DND-41 (cell line): Measurements from ENCODE around the gene KCTD18.

Source experiments
- CTCF ChIP-seq: IDR thresholded peaks from 2 replicates; pipeline ENCODE4 v1.5.1; 2012; ENCODE audit warnings: borderline replicate concordance, low read length, moderate library complexity, mild to moderate bottlenecking; ENCODE audit not compliant: poor library complexity, severe bottlenecking; ENCODE audit errors: extremely low read depth
- EZH2 ChIP-seq: IDR thresholded peaks from 3 replicates; pipeline ENCODE4 v1.6.1; 2012; ENCODE audit warnings: borderline replicate concordance, low read depth, mild to moderate bottlenecking, moderate library complexity, low read length, inconsistent platforms; ENCODE audit not compliant: severe bottlenecking

- TF ChIP-seq CTCF, result no peak
- TF ChIP-seq EZH2, result no peak
These were observed 33.0 kb downstream of the KCTD18 start for GRCh38 chr2:200476836-200477235.
